WI38 (cell line): Measurements from ENCODE around the gene WARS2.

ENCODE experiments used
- H3K4me3 ChIP-seq: 2 replicates; pipeline ENCODE4 v1.5.1; 2011; ENCODE audit warnings: low read depth, mild to moderate bottlenecking, control low read depth, low read length
- CTCF ChIP-seq: IDR thresholded peaks from 2 replicates; pipeline ENCODE4 v1.5.1; 2012; ENCODE audit warnings: low read depth, mild to moderate bottlenecking, control low read depth, low read length

The WARS2 gene

GRCh38 chr1:119011706-119012105, 128.7 kb downstream of the WARS2 start:
- no peak for TF ChIP-seq CTCF

GRCh38 chr1:119011116-119011515, 129.3 kb downstream of the WARS2 start:
- no peak overlapping the region for H3K4me3 ChIP-seq

More at GRCh38 chr1:119011706-119012105, 128.7 kb downstream of the WARS2 start:
- H3K4me3 ChIP-seq, result no peak overlapping the region

GRCh38 chr1:119010201-119010600, 130.3 kb downstream of the WARS2 start:
- TF ChIP-seq CTCF, result no peak

More at GRCh38 chr1:119011116-119011515, 129.3 kb downstream of the WARS2 start:
- TF ChIP-seq CTCF, result no peak

GRCh38 chr1:119009312-119009655, 131.2 kb downstream of the WARS2 start:
- no peak overlapping the region for H3K4me3 ChIP-seq
- no peak for TF ChIP-seq CTCF

More at GRCh38 chr1:119010201-119010600, 130.3 kb downstream of the WARS2 start:
- no peak overlapping the region for H3K4me3 ChIP-seq

- TF ChIP-seq CTCF, result peak; percentile 25; the same call in 1 of the 2 replicates
- peak overlapping the region; percentile 22; the same call in 1 of the 2 replicates for H3K4me3 ChIP-seq
These were observed 131.8 kb downstream of the WARS2 start for GRCh38 chr1:119008483-119009311.

GRCh38 chr1:119007670-119008482, 132.6 kb downstream of the WARS2 start:
- no peak for TF ChIP-seq CTCF

GRCh38 chr1:119007339-119007669, 133.1 kb downstream of the WARS2 start:
- TF ChIP-seq CTCF, result no peak

More at GRCh38 chr1:119007670-119008482, 132.6 kb downstream of the WARS2 start:
- peak overlapping the region; percentile 22; the same call in 1 of the 2 replicates for H3K4me3 ChIP-seq

More at GRCh38 chr1:119007339-119007669, 133.1 kb downstream of the WARS2 start:
- no peak overlapping the region for H3K4me3 ChIP-seq
